Right kidney (tissue), 1 donor: ENCODE measurements around the gene CDK17.
"Not testable (repeated sequence)": the region's sequence is repeated elsewhere in the genome, so short reads cannot be mapped to it uniquely, and the experiment has no call there.

ENCODE experiments used
- DNase-seq: peaks from one replicate; pipeline ENCODE4 v3.0.0-alpha.2; 2016

CDK17 gene

DNA sequence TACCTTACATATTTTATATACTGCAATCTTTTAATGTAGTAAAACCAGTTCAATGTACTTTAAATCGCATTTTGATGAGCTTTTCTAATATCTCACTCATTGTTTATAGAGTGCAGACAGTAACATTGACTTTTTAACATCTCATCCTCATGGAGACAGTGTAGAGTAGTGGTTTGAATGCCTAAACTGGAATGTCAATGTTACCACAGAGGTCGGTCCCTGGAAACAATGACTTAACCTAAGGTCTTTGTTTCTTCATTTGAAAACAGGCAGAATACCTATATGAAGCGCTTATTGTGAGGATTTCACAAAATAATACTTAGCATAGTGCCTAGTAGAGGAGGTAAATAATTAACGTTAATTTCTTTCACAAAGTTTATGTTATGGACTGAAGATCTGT is 5.0 kb downstream of the CDK17 start:
- DNase-seq = no peak

DNA sequence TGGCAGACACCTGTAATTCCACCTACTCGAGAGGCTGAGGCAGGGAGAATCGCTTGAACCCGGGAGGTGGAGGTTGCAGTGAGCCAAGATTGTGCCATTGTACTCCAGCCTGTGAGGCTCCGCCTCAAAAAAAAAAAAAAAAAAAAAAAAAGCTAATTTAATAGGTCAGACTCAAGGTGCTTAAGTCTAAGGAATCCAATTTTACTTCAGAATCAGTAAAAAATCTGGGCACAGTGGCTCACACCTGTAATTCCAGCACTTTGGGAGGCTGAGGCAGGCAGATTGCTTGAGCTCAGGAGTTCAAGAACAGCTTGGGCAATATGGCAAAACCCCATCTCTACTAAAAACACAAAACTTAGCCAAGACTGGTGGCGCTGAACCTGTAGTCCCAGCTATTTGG is 7.0 kb downstream of the CDK17 start:
- DNase-seq = not testable (repeated sequence)

DNA sequence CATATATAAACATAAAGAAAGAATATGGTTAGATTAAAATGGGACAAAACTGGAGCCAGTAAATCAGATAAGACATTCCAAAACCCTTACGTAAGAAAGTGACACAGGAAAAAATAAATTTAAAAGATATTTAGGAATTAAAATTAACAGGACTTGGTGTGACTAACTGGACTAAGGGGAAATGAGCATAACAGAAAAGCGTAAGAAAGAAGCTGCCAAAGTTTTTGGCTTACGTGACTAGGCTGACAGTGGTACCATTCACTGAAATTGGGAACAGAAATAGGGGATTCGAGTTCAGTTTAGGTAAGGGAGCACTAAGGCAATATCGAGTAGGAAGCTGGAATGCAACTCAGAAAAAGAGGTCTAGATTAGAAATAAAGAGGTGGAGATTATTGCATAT is 7.8 kb downstream of the CDK17 start:
- DNase-seq = no peak

DNA sequence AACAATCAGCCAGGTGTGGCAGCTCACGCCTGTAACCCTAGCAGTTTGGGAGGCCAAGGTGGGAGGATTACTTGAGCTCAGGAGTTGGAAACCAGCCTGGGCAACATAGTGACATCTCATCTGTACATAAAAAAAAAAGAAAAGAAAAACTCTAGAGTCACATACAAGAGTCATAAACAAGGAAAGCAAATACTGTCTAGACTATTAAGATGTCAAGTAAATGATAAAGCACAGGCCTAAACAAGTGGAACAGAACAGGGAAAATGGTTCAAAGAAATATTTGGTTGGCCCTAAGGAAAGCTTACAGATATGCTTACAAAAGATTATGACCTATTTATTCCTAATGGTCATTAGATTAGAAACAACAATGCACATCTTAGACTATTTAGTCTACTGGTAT is 12.3 kb downstream of the CDK17 start:
- no peak for DNase-seq

DNA sequence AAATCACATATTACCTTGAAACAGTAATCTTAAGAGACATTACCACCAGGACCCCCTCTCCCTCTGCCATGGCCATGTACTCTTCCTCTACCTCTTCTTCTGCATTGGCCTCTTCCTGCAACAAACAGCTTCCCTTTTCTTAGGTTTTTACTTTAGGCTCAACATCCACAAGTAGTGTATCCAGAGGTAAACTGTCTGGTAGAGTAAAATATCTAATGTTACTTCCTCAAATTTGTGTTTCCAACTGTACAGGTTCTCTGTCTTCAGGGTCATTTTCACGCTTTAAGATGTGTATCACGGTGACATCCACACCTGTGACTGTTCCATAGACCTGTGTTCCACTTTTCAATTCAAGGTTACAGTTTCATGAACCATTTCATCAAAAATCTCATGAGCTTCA is 13.4 kb downstream of the CDK17 start:
- DNase-seq = no peak

DNA sequence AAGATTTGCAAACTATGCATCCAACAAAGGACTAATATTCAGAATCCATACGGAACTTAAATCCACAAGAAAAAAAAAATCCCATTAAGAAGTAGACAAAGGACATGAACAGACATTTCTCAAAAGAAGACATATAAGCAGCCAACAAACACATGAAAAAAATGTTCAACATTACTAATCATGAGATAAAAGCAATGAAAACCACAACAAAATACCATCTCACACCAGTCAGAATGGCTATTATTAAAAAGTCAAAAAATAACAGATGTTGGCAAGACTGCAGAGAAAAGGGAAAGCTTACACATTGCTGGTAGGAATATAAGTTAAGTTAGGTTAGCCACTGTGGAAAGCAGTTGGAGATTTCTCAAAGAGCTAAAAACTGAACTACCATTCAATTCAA is 16.2 kb downstream of the CDK17 start:
- DNase-seq = no peak

DNA sequence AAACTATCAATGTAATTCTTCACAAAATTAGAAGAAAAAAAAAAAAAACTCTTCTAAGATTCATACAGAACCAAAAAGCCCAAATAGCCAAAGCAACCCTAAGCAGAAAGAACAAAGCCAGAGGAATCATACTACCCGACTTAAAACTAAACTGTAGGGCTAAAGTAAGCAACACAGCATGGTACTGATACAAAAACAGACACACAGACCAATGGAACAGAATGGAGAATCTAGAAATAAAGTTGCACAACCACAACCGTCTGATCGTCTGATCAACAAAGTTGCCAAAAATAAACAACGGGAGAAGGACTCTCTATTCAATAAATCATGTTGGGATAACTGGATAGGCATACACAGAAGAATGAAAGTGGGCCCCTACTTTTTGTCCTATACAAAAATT is 16.9 kb downstream of the CDK17 start:
- no peak for DNase-seq

DNA sequence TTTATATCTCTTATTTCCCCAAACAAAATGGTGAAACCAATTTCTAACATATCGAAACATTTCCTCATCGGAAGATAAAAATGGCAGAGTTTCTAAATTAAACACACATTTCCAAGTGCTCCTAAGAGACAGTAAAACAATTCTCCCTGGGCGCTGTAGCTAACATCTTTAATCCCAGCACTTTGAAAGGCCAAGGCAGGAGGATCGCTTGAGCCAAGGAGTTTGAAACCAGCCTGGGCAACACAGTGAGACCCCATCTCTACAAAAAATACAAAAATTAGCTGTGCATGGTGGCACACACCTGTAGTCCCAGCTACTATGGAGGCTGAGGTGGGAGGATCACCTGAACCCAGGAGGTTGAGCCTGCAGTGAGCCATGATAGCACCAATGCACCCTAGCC is 20.5 kb downstream of the CDK17 start:
- not testable (repeated sequence) for DNase-seq

DNA sequence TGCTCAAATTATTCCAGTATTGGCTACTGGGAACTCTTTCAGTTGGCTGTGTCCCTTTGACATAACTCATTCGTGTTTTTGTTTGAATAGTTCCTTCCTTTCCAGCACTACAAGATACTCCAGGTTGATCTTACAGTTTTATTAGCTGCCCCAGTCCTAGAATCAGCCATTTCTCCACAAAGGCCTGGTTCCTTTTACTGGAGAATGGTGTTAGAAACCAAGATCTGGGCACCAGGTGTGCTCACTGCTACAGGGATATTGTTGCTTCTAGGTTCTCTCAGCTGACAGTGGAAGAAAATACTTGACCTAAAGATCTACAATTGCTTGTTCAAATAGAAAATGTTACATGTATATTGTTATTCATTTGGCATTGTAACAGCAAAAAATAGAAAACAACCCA is 21.9 kb downstream of the CDK17 start:
- no peak for DNase-seq

DNA sequence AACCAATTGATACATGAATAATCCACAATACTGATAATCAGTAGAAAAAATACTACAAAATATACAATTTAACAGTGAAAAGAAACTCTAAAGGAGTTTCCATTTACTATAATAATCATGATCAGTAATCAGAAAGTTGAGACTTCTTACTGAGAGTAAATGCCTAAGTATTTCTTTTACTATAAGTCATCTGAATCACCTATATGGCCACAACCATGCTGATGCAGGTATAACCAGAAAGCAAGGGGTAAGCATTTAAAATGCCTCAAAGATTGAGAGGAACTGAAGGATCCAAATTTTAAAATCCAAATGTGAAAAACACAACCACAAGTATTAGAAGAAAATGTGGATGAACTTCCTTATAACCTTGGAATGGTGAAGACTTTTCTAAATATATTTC is 23.4 kb downstream of the CDK17 start:
- no peak for DNase-seq

DNA sequence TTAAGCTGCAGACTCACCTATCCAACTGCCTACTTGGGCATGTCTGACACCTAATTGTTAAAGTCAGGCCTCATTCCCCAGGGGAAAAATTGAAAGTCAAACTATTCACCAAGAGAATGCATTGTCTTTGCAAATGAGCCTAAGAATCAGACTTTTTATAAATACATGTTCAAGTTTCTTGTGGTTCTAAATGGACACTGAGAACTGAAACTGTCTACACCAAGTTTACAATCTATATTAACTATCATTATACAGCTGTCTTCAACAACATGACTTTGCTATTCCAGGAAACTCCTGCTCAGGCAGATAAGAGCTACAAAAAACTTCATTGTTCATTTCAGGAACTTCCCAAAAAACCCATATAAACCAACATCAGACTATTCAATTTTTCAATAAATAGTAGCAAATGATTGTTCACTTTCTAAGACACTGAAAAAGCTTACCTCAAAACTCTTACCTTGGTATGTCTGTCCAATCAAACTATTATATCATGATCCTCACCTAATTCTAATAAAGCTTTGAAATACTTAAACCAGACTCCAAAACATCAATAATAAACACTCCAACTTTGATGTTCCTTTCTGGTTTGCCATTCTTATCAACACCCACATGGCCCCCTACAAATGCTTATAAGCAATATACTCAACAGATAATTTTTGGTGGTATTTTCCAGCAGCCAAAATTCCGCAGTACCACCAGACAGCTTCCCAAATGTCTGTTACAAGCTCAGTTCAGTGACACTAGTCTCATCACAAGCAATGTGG is 24.2 kb downstream of the CDK17 start:
- DNase-seq = no peak

DNA sequence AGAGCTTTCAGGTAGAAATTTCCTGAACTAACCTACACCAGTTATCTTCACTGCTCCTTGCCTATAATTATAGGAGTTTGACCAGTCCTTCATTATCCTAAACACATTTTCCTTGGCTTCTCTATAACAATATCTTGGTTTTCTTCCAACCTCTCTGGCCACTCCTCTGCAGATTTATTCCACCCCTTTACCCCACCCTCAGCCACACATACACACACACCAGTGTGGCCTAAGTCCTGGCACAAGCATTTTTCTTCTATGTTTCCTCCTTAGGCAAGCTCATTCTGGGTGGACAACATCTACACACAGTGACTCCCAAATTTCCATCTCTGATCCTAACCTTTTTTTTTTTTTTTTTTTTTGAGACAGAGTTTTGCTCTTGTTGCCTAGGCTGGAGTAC is 25.1 kb downstream of the CDK17 start:
- no peak for DNase-seq

DNA sequence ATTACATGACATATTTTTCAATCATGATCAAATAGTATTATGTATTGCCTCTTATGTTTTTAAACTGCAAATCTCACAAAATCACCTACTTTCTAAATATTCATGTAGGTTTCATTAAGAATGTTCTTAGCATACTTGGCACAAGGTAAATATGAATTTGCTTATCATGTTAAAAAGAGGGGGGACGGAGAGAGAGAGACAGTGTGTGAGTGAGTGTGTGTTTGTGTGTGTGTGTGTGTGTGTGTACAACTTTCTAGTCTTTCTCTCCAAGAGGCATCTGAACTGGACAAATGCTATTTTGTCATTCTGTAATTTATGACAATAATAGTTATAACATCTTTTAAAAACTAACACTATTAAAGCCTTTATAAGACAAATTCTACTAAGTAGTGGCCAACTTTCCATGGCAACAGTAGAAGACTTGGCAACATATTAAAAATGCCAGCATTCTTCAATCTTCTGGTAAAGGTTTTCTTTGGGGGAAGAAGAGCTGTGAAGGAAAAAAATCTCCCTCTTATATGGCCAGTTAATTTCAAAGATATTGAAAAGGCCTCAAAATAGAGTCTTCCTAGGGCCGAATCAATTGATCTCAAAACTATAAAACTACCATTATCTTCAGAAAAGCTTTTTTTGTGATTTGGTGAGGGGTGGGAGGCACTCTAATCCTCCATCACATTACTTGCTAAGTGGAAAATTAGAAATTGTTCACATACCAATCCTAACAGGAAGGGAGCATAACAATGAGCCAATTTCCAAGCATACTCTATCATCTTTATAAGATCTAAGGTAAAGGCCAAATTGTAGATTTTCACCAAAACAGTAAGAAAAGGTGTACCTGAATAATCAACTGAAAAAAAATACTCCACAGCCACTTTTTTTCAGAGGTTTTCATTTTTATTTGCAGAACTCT is 28.2 kb downstream of the CDK17 start:
- no peak for DNase-seq

DNA sequence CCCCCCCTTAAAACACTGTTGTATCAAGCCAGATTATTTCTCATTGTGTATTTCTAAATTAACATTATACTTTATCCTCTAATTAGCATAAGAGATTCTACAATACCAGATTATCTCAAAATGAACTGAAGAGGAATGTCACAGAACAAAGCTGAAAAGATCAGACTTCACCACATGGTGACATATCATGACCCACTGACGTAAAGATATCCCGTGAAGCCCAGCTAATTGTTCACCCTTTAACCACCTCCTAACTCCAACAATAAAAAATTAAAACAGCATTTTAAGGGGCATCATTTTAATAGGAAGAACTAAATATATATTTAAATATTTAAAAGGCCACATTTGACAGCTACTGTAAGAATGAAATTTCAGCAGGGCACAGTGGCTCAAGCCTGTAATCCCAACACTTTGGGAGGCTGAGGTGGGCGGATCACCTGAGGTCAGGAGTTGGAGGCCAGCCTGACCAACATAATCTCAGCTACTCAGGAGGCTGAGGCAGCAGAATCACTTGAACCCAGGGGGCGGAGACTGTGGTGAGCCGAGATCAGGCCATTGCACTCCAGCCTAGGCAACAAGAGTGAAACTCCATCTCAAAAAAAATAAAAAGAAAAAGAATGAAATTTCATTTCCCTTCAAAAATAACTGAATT is 29.0 kb downstream of the CDK17 start:
- DNase-seq = no peak

DNA sequence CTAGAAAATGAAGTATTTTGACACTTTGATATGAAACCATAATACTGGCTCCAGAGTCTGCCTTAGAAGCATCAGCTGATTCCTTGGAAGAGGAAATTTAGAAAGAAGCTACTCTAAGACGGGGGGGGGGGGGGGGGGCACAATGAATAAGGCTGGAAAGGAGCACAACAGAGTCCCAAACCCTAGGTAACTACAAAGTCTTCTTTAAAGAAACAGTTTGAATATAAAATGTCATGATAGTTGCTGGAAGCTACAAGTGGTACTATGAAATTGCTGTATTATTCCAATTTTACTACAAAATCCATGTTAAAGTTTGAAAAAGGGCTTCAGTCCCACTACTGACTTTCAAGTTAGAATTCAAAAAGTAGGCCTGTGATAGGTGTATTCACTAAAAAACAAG is 31.6 kb downstream of the CDK17 start:
- no peak for DNase-seq

DNA sequence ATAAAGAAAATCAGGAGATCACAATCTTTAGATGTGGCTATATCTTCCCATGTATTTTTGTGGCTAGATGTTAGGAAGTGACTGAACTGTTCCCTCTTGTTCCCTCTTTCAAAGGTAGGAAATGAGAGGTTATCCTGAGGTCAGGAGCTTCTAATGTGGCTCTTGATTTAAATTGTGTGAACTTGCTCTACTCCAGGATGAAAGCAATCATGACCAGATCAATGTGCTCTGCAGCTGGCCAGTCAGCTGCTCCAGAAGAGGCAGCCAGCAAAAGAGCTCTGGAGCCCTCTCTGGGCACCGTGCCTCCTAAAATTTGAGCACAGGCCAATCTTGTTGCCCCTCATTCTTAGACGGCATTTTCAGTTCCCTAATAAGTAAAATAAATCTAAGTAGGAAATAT is 32.0 kb downstream of the CDK17 start:
- DNase-seq = no peak

DNA sequence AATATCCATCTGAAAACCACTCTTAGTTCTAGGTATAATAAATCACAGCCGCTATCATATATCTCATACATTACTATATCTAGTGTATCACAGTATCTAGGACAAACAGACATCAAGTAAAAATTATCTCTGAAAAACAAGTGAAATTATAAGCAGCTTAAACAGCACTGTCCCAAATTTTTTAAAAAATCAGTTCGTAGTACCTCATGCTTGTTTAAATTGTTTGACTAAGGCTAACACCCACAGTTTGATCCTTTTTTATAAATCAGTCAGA is 33.9 kb downstream of the CDK17 start:
- DNase-seq = no peak

DNA sequence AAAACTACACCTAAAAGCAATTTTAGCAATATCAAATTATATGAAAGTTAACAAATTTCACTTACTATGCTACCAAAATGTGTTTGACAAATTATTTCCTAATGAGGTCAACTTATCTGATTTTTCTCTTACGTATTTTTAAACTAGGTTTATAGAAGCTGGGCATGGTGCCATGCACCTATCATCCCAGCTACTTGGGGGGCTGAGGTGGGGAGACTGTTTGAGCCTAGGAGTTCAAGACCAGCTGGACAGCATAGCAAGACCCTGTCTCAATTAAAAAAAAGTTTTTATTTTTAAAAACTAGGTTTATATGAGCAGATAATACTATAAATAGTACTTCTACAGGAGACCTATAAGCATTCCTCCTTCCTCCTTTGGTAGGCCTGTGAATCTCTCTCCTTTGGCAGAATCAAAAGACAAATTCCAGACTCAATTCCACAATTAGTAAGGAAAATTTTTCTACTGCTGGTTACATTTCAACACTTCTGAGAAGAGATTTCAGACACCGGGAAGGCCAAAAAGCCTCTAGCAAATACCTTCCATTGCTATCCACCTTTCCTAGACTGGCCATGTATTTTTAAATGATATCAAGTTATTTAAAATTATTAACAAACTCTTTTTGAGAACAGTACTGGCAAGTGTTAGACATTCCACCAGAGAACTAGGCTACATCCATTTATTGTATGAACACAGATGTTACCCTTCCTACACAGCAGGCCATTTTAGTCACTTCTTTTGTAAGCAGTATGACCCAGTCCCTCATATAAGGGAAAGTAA is 34.4 kb downstream of the CDK17 start:
- DNase-seq = no peak

DNA sequence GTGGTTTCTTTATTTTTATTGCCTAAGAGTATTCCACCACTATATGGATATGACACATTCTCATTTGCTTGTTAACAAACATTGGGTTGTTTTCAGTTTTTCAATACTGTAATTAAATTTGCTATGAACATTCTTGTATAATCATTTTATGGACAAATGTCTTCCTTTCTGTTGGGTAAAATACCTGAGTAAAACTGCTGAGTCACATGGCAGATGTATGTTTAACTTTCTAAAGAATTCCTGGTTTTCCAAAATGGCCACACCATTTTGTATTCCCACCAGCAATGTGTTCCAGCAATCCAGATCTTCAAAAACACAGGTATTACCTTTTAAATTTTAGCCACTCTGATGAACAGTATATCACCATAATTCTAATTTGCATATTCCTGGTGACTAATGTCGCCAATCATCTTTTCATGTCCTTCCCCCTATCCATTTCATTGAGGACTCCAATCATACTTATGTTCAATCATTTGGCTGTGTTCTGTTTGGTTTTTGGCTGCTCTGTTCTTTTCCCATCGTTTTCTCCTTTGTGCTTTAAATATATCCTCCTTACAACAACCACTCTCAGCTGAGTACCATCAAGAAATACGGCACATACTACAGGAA is 36.0 kb downstream of the CDK17 start:
- no peak for DNase-seq

DNA sequence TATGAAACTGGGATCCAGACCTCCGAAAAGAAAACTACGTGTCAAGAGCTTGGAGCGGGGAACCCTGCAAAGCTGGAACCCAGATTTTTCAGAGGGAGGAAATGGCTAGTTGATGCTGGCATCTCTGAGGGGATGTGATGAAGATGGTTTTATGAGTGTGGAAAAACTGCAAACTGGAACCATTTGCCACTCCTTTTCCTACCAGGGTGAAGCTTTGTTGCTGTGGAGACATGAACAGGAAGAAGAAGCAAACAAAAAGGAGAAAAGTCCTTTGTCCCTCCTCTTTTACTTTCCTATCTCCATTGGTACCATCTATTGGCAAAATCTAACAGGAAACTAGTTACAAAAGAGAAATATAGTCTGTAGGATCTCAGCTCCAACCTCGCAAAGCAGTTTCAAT is 39.2 kb downstream of the CDK17 start:
- DNase-seq = no peak

DNA sequence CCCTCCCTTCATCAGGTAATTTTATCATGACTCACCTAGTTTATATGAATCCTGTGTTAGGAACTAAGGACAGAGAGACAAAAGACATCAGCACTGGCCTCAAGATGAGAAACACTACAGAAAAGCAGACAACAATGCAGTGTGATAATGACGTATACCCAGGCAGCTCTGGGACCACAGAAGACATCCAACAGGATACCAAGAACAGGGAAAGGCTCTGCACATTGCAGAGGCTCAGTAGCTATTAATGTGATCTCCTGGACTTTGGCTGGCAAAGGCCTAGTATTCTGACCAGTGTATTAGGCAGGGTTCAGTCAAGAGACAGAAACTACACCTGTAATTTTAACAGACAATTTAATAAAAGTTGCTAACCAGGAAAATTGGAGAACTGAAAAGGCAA is 39.7 kb downstream of the CDK17 start:
- DNase-seq = no peak

DNA sequence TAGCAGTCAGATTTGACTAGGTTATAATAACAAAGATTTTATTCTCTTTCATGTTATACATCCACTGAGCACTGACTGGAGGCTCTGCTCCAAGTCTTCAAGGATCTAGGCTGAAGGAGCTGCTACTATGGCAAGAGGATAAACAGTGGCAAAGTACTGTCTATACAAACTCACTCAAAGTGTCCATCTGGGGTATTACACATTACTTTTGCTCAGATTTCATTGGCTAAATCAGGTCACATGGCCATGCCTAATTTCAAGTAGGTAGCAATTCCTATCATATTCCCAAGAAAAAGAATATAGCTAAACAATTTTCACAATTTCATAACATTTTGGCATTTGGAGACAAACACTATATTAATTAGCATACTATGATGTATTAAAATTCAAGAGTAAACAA is 40.9 kb downstream of the CDK17 start:
- no peak for DNase-seq
